Breast epithelium (tissue), 4 donors: ENCODE data around the gene RAET1E. TPM values are rescaled to one million over a fixed set of nuclear protein-coding genes. Genes with fewer than 3 reads are reported as not detected.
A peak's percentile ranks its signal among the peaks of the same experiment; 100 is the strongest.

Experiments used
- DNase-seq, 2 donors: peaks; one replicate each; pipeline ENCODE4 v3.0.0-alpha.2; 2019; ENCODE audit warnings: low spot score in 2 of 2
- H3K27ac ChIP-seq, 2 donors: fragments of 200-600 bp; sonication (generic) in 1 of 2; one replicate each; pipeline ENCODE4 v1.5.1; 2016 to 2019; ENCODE audit warnings: mild to moderate bottlenecking in 1 of 2
- H3K27me3 ChIP-seq, 2 donors: fragments of 200-600 bp; sonication (generic) in 1 of 2; one replicate each; pipeline versions ENCODE4 v1.5.1 to v1.6.0; 2017 to 2019; ENCODE audit warnings: control low read depth in 1 of 2, mild to moderate bottlenecking in 1 of 2
- H3K36me3 ChIP-seq: fragments of 200-600 bp; one replicate; pipeline ENCODE4 v1.5.1; 2019
- H3K4me1 ChIP-seq, 2 donors: fragments of 200-600 bp; sonication (generic); one replicate each; pipeline ENCODE4 v1.5.1; 2016 to 2019; ENCODE audit warnings: control low read depth in 1 of 2
- H3K4me3 ChIP-seq, 3 donors: fragments of 200-600 bp; sonication (generic); 1 replicate in 2 of 3; 2 replicates in 1 of 3; pipeline ENCODE4 v1.5.1; 2016 to 2019; ENCODE audit warnings: mild to moderate bottlenecking in 3 of 3, moderate library complexity in 2 of 3
- H3K9me3 ChIP-seq, 2 donors: fragments of 200-600 bp; sonication (generic) in 1 of 2; one replicate each; pipeline ENCODE4 v1.5.1; 2016 to 2019; ENCODE audit warnings: control low read depth in 1 of 2
- CTCF ChIP-seq, 3 donors: fragments of 450-650 bp; IDR thresholded peaks; one replicate each; pipeline ENCODE4 v1.5.1; 2016 to 2017; ENCODE audit warnings: antibody characterized with exemption in 3 of 3, mild to moderate bottlenecking in 3 of 3, moderate library complexity in 3 of 3
- POLR2A ChIP-seq: fragments of 450-650 bp; IDR thresholded peaks from one replicate; pipeline ENCODE4 v1.6.1; 2016; ENCODE audit warnings: antibody characterized with exemption, mild to moderate bottlenecking, moderate library complexity
- POLR2AphosphoS5 ChIP-seq, 3 donors: sonication (generic); formaldehyde crosslinking; IDR thresholded peaks; one replicate each; pipeline ENCODE4 v1.6.1; 2017; ENCODE audit warnings: antibody characterized with exemption in 3 of 3
- intact Hi-C: fragments of 100-400 bp; cut with DNase I; formaldehyde crosslinking; loops from one replicate; pipeline ENCODE4 v1.15.1; 2023; ENCODE audit warnings: low total_unique reads
- total RNA-seq, 3 donors: library from RNA; depleted of rRNA; stranded (reverse); fragments of >200 nt; gene quantifications; one replicate each; pipeline ENCODE4 v1.1.0, GENCODE V29; 2016

RAET1E gene
- total RNA-seq, 3 donors from 2014 or later: 2.0 TPM; not detected in 2

- TF ChIP-seq CTCF (IDR thresholded peaks at IDR 0.05) (no peak), POLR2A (no peak), POLR2AphosphoS5 (IDR thresholded peaks at IDR 0.05) (no peak)
- no peak overlapping the region for H3K4me3 ChIP-seq
- no peaks in the 10 kb centered on the region for H3K36me3 ChIP-seq
- H3K9me3 ChIP-seq: no peaks in the 10 kb centered on the region
- no peak for DNase-seq
- intact Hi-C loops: no loop called here
- H3K27me3 ChIP-seq: no peaks in the 10 kb centered on the region
- no peaks in the 10 kb centered on the region for H3K4me1 ChIP-seq
- H3K27ac ChIP-seq: no peak overlapping the region
Observed at GRCh38 chr6:149869275-149869892, 28.5 kb downstream of the RAET1E start.

- TF ChIP-seq POLR2AphosphoS5 (IDR thresholded peaks at IDR 0.05): no peak
- TF ChIP-seq POLR2A: no peak
- TF ChIP-seq CTCF (IDR thresholded peaks at IDR 0.05): no peak
- Histone ChIP-seq H3K4me3 (no peak overlapping the region), H3K4me1 (no peaks in the 10 kb centered on the region), H3K27me3 (no peaks in the 10 kb centered on the region), H3K36me3 (no peaks in the 10 kb centered on the region), H3K27ac (no peak overlapping the region), H3K9me3 (no peaks in the 10 kb centered on the region)
- intact Hi-C loops: no loop called here
- DNase-seq: no peak
Observed at GRCh38 chr6:149867876-149868640, 29.9 kb downstream of the RAET1E start.

GRCh38 chr6:149864578-149865535, 33.1 kb downstream of the RAET1E start:
- intact Hi-C loops: no loop called here
- DNase-seq: peak in 1 of 2 donors; percentile 39
- peak overlapping the region; percentile 96 for H3K27ac ChIP-seq
- no peaks in the 10 kb centered on the region for H3K9me3 ChIP-seq
- peak overlapping the region; percentile 75 to 90 (median 79) for H3K4me3 ChIP-seq
- TF ChIP-seq POLR2AphosphoS5 (IDR thresholded peaks at IDR 0.05) (no peak), CTCF (IDR thresholded peaks at IDR 0.05) (peak; percentile 43 to 68 (median 54))
- H3K27me3 ChIP-seq: no peaks in the 10 kb centered on the region
- no peaks in the 10 kb centered on the region for H3K36me3 ChIP-seq
- no peaks in the 10 kb centered on the region for H3K4me1 ChIP-seq

- Histone ChIP-seq H3K4me1 (no peaks in the 10 kb centered on the region), H3K4me3 (peak within 1 kb of the TSS; percentile 75 to 90 (median 79)), H3K27ac (peak within 1 kb of the TSS; percentile 96), H3K36me3 (no peaks in the 10 kb centered on the region), H3K27me3 (no peaks in the 10 kb centered on the region), H3K9me3 (no peaks in the 10 kb centered on the region)
- TF ChIP-seq POLR2A (peak; percentile 39), CTCF (IDR thresholded peaks at IDR 0.05) (no peak), POLR2AphosphoS5 (IDR thresholded peaks at IDR 0.05) (peak; percentile 46 to 86 (median 55))
- intact Hi-C loops: no loop called here
- DNase-seq: peak; percentile 82 to 88
Observed at GRCh38 chr6:149863698-149864577, 34.0 kb downstream of the RAET1E start, which contains the start of gene LRP11. LRP11 (minus strand) TSS chr6:149864359; CDS start chr6:149864020, 339 bp downstream.
